Astrocyte (in vitro differentiated cells and primary cell): ENCODE measurements around the gene EFNA1.
"Not testable (repeated sequence)": the region's sequence is repeated elsewhere in the genome, so short reads cannot be mapped to it uniquely, and the experiment has no call there.

Experiments used
- EZH2 ChIP-seq: IDR thresholded peaks from 2 replicates; pipeline ENCODE4 v1.6.1; 2012; ENCODE audit warnings: mild to moderate bottlenecking, low read length, inconsistent platforms; ENCODE audit not compliant: insufficient read depth
- TF ChIP-seq, protein P1 (sequence below): IDR thresholded peaks from 2 replicates; pipeline ENCODE4 v1.5.1; 2011; ENCODE audit warnings: low read depth, mild to moderate bottlenecking, inconsistent platforms, low read length, moderate library complexity; ENCODE audit not compliant: insufficient read depth

DNA sequence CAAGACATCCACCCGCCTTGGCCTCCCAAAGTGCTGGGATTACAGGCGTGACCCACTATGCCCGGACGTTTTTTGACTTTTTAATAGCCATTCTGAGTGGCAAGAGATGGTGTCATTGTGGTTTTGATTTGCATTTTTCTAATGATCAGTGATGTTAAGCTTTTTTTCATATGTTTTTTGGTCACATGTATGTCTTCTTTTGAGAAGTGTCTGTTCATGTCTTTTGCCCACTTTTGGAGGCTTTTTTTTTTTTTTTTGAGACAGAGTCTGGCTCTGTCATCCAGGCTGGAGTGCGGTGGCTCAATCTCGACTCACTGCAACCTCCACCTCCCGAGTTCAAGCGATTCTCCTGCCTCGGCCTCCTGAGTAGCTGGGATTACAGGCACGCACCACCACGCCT, 36.9 kb downstream of the EFNA1 start:
- TF ChIP-seq EZH2: not testable (repeated sequence)
- TF ChIP-seq, protein P1, sequence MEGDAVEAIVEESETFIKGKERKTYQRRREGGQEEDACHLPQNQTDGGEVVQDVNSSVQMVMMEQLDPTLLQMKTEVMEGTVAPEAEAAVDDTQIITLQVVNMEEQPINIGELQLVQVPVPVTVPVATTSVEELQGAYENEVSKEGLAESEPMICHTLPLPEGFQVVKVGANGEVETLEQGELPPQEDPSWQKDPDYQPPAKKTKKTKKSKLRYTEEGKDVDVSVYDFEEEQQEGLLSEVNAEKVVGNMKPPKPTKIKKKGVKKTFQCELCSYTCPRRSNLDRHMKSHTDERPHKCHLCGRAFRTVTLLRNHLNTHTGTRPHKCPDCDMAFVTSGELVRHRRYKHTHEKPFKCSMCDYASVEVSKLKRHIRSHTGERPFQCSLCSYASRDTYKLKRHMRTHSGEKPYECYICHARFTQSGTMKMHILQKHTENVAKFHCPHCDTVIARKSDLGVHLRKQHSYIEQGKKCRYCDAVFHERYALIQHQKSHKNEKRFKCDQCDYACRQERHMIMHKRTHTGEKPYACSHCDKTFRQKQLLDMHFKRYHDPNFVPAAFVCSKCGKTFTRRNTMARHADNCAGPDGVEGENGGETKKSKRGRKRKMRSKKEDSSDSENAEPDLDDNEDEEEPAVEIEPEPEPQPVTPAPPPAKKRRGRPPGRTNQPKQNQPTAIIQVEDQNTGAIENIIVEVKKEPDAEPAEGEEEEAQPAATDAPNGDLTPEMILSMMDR: not testable (repeated sequence)
